H1 (cell line): ENCODE results near the gene EFHC1. TPM values are rescaled to one million over a fixed set of nuclear protein-coding genes. Genes with fewer than 3 reads are reported as not detected.

Source experiments
- CTCF ChIA-PET: fragments of 300-600 bp; sonication (Branson Sonifier 250); formaldehyde crosslinking; loops from one replicate; lab custom pipeline; 2021; ENCODE audit not compliant: partially characterized antibody; lab: Charles Lee
- POLR2A ChIA-PET: fragments of 300-600 bp; sonication (Branson Sonifier 250); formaldehyde crosslinking; loops from one replicate; lab custom pipeline; 2021; ENCODE audit warnings: inconsistent platforms; ENCODE audit not compliant: partially characterized antibody; lab: Charles Lee
- DNase-seq, 2 experiments: peaks; one replicate each; pipeline versions ENCODE4 v3.0.0 to v3.0.0-alpha.2; 2010 to 2022; ENCODE audit warnings: low spot score in 2 of 2, low read depth in 1 of 2, mixed read lengths in 1 of 2
- FAIRE-seq: peaks from 2 replicates; lab custom pipeline; 2011; peaks lifted over from hg19 to GRCh38; lab: Jason Lieb, UNC
- H2AFZ ChIP-seq: 2 replicates; pipeline ENCODE4 v1.8.1; 2012; ENCODE audit warnings: low read length, inconsistent platforms
- H2AK5ac ChIP-seq: 2 replicates; pipeline ENCODE4 v1.6.1; 2013; ENCODE audit warnings: low read depth, low read length
- H2BK120ac ChIP-seq: replicated peaks from 2 replicates; pipeline ENCODE3; 2013; ENCODE audit warnings: low read depth, low read length, inconsistent platforms
- H2BK12ac ChIP-seq: 2 replicates; pipeline ENCODE4 v1.6.1; 2013; ENCODE audit warnings: low read depth, low read length
- H2BK15ac ChIP-seq: 2 replicates; pipeline ENCODE4 v1.6.1; 2013; ENCODE audit warnings: low read length
- H2BK20ac ChIP-seq: 2 replicates; pipeline ENCODE4 v1.6.1; 2013; ENCODE audit warnings: low read length
- H2BK5ac ChIP-seq: 2 replicates; pipeline ENCODE4 v1.6.1; 2013; ENCODE audit warnings: low read depth, low read length
- H3K14ac ChIP-seq: 2 replicates; pipeline ENCODE4 v1.6.1; 2013; ENCODE audit warnings: inconsistent platforms; ENCODE audit not compliant: insufficient read length
- H3K18ac ChIP-seq: 2 replicates; pipeline ENCODE4 v1.6.1; 2013; ENCODE audit warnings: low read length; ENCODE audit errors: extremely low read depth
- H3K23ac ChIP-seq: 2 replicates; pipeline ENCODE4 v1.6.1; 2013; ENCODE audit warnings: inconsistent platforms; ENCODE audit not compliant: insufficient read length
- H3K23me2 ChIP-seq: 2 replicates; pipeline ENCODE4 v1.6.1; 2013; ENCODE audit warnings: low read depth, low read length
- H3K27ac ChIP-seq: 2 replicates; pipeline ENCODE4 v1.6.1; 2011; ENCODE audit warnings: low read depth, low read length, inconsistent platforms
- H3K27me3 ChIP-seq, 4 experiments: replicated peaks in 1 of 4; 1 replicate in 1 of 4; 2 replicates in 3 of 4; pipeline versions ENCODE4 v1.6.1 to v1.8.1; 2011 to 2013; ENCODE audit warnings: low read length in 3 of 4, mild to moderate bottlenecking in 3 of 4, inconsistent platforms in 2 of 4, mixed read lengths in 2 of 4, moderate library complexity in 1 of 4; ENCODE audit not compliant: control insufficient read depth in 3 of 4, insufficient read depth in 3 of 4; ENCODE audit errors: extremely low read depth in 1 of 4
- H3K36me3 ChIP-seq, 4 experiments: 2 replicates each; pipeline versions ENCODE4 v1.6.1 to v1.8.1; 2011 to 2013; ENCODE audit warnings: mild to moderate bottlenecking in 4 of 4, low read length in 3 of 4, moderate library complexity in 2 of 4, control low read depth in 1 of 4, inconsistent platforms in 1 of 4; ENCODE audit not compliant: insufficient read depth in 4 of 4, control insufficient read depth in 2 of 4
- H3K4ac ChIP-seq: replicated peaks from 2 replicates; pipeline ENCODE3; 2013; ENCODE audit warnings: low read length, low read depth, mixed read lengths, inconsistent platforms; ENCODE audit not compliant: insufficient read length
- H3K4me1 ChIP-seq, 4 experiments: replicated peaks in 1 of 4; 1 replicate in 1 of 4; 2 replicates in 3 of 4; pipeline versions ENCODE4 v1.6.1 to v1.8.1; 2011 to 2013; ENCODE audit warnings: low read length in 3 of 4, inconsistent platforms in 2 of 4, mixed read lengths in 1 of 4; ENCODE audit not compliant: insufficient read depth in 4 of 4, control insufficient read depth in 3 of 4
- H3K4me2 ChIP-seq, 2 experiments: 2 replicates each; pipeline versions ENCODE4 v1.6.1 to v1.8.1; 2011 to 2013; ENCODE audit warnings: low read depth in 2 of 2, low read length in 2 of 2, control low read depth in 1 of 2, inconsistent platforms in 1 of 2, mild to moderate bottlenecking in 1 of 2; ENCODE audit not compliant: insufficient read depth in 1 of 2
- H3K4me3 ChIP-seq, 4 experiments: fragments of 200-600, 300-600 bp in 1 of 4; sonication (generic), shearing (Covaris generic), sonication (Bioruptor Twin) in 1 of 4; 2 replicates each; pipeline versions ENCODE4 v1.5.1 to v1.8.1; 2011 to 2016; ENCODE audit warnings: low read length in 4 of 4, low read depth in 3 of 4, control low read depth in 2 of 4, inconsistent platforms in 2 of 4, mild to moderate bottlenecking in 2 of 4, mixed read lengths in 1 of 4, moderate library complexity in 1 of 4; ENCODE audit not compliant: insufficient read depth in 2 of 4; ENCODE audit errors: extremely low read depth in 1 of 4
- H3K56ac ChIP-seq: replicated peaks from 2 replicates; pipeline ENCODE3; 2013; ENCODE audit warnings: low read depth, mild to moderate bottlenecking, mixed read lengths, low read length, inconsistent platforms; ENCODE audit not compliant: insufficient read length
- H3K79me1 ChIP-seq: 2 replicates; pipeline ENCODE4 v1.6.1; 2013; ENCODE audit warnings: low read depth, low read length, control low read depth
- H3K79me2 ChIP-seq, 2 experiments: 2 replicates each; pipeline versions ENCODE4 v1.6.1 to v1.8.1; 2012 to 2013; ENCODE audit warnings: low read length in 2 of 2, mild to moderate bottlenecking in 2 of 2, inconsistent platforms in 1 of 2; ENCODE audit not compliant: insufficient read depth in 2 of 2, control insufficient read depth in 1 of 2
- H3K9ac ChIP-seq, 4 experiments: replicated peaks in 1 of 4; 1 replicate in 1 of 4; 2 replicates in 3 of 4; pipeline versions ENCODE4 v1.6.1 to v1.8.1; 2011 to 2013; ENCODE audit warnings: low read depth in 3 of 4, low read length in 3 of 4, control low read depth in 2 of 4, mild to moderate bottlenecking in 2 of 4, moderate library complexity in 2 of 4, inconsistent platforms in 1 of 4; ENCODE audit errors: extremely low read depth in 1 of 4
- H3K9me3 ChIP-seq, 2 experiments: 2 replicates each; pipeline versions ENCODE4 v1.6.1 to v1.8.1; 2012 to 2013; ENCODE audit warnings: mild to moderate bottlenecking in 2 of 2, moderate library complexity in 2 of 2, control low read depth in 1 of 2, inconsistent platforms in 1 of 2, low read depth in 1 of 2, low read length in 1 of 2, mixed read lengths in 1 of 2; ENCODE audit not compliant: insufficient read depth in 2 of 2
- H4K20me1 ChIP-seq, 2 experiments: replicated peaks in 1 of 2; 2 replicates each; pipeline versions ENCODE3 to v1.8.1; 2011 to 2013; ENCODE audit warnings: inconsistent platforms in 2 of 2, low read length in 2 of 2, mild to moderate bottlenecking in 1 of 2; ENCODE audit not compliant: insufficient read depth in 2 of 2, control insufficient read depth in 1 of 2
- H4K5ac ChIP-seq: 2 replicates; pipeline ENCODE4 v1.6.1; 2013; ENCODE audit warnings: low read length, low read depth, mixed read lengths, inconsistent platforms; ENCODE audit not compliant: insufficient read length
- H4K8ac ChIP-seq: 2 replicates; pipeline ENCODE4 v1.8.0; 2013; ENCODE audit warnings: mild to moderate bottlenecking, moderate library complexity, low read length, inconsistent platforms; ENCODE audit not compliant: insufficient read depth; ENCODE audit errors: extremely low read depth
- H4K91ac ChIP-seq: replicated peaks from 2 replicates; pipeline ENCODE3; 2013; ENCODE audit warnings: low read length, mixed read lengths, inconsistent platforms; ENCODE audit not compliant: insufficient read length
- BRCA1 ChIP-seq: IDR thresholded peaks from 2 replicates; pipeline ENCODE4 v1.6.1; 2012; ENCODE audit warnings: low read depth, low read length, improper control_type of control experiment
- CHD2 ChIP-seq: IDR thresholded peaks from 2 replicates; pipeline ENCODE4 v1.6.1; 2012; ENCODE audit warnings: low read length, improper control_type of control experiment
- CREB1 ChIP-seq: IDR thresholded peaks from 2 replicates; pipeline ENCODE4 v1.6.1; 2012; ENCODE audit warnings: inconsistent platforms
- E2F6 ChIP-seq: IDR thresholded peaks from 2 replicates; pipeline ENCODE4 v1.6.1; 2012; ENCODE audit warnings: inconsistent platforms
- KDM1A ChIP-seq: fragments of 200-600, 300-600 bp; sonication (generic); IDR thresholded peaks from 2 replicates; pipeline ENCODE4 v1.7.1; 2016; ENCODE audit warnings: mild to moderate bottlenecking, low read length, borderline replicate concordance
- POLR2AphosphoS5 ChIP-seq: IDR thresholded peaks from 2 replicates; pipeline ENCODE4 v1.6.1; 2011; ENCODE audit warnings: low read depth, low read length
- RXRA ChIP-seq: IDR thresholded peaks from 2 replicates; pipeline ENCODE4 v1.6.1; 2011; ENCODE audit warnings: low read depth, mild to moderate bottlenecking, low read length, moderate library complexity; ENCODE audit not compliant: insufficient read depth
- SAP30 ChIP-seq: fragments of 300-600 bp; sonication (generic); IDR thresholded peaks from 2 replicates; pipeline ENCODE4 v1.7.1; 2012; ENCODE audit warnings: low read length, moderate library complexity, mild to moderate bottlenecking, inconsistent platforms; ENCODE audit not compliant: insufficient read depth, insufficient replicate concordance
- SIN3A ChIP-seq, 2 experiments: IDR thresholded peaks in 1 of 2; conservative IDR thresholded peaks in 1 of 2; 2 replicates each; pipeline ENCODE4 v1.6.1; 2011 to 2012; ENCODE audit warnings: low read length in 2 of 2, improper control_type of control experiment in 1 of 2, low read depth in 1 of 2, mild to moderate bottlenecking in 1 of 2
- SIRT6 ChIP-seq: IDR thresholded peaks from one replicate; pipeline ENCODE4 v1.7.1; 2012; ENCODE audit warnings: low read length, inconsistent platforms
- TEAD4 ChIP-seq: IDR thresholded peaks from 2 replicates; pipeline ENCODE4 v1.6.1; 2012; ENCODE audit warnings: low read depth, low read length, inconsistent platforms, mixed read lengths
- YY1 ChIP-seq: IDR thresholded peaks from 2 replicates; pipeline ENCODE4 v1.6.1; 2011; ENCODE audit warnings: low read depth, mild to moderate bottlenecking, low read length
- WGBS, 2 experiments: shearing (Covaris generic) in 1 of 2; methylation state at CpG; one replicate each; pipeline versions ENCODE4 v1.1.6 to v1.1.7; 2013 to 2015; ENCODE audit warnings: low lambda C conversion rate in 2 of 2, mixed read lengths in 2 of 2, inconsistent platforms in 1 of 2, low coverage in 1 of 2, missing lambda C conversion rate in 1 of 2; ENCODE audit not compliant: insufficient replicate concordance in 2 of 2, insufficient coverage in 1 of 2, insufficient read length in 1 of 2; ENCODE audit errors: extremely low coverage in 1 of 2, missing lambda C conversion rate in 1 of 2; 5-methylcytosine and 5-hydroxymethylcytosine counted together
- polyA plus RNA-seq, 7 experiments: library from polyadenylated mRNA; depleted of rRNA in 3 of 7; stranded (reverse) in 5 of 7; unstranded in 2 of 7; fragments of >200 nt in 5 of 7; fragments of 200-250 nt in 2 of 7; gene quantifications; 1 replicate in 5 of 7; 2 replicates in 1 of 7; 4 replicates in 1 of 7; pipeline versions ENCODE4 v1.2.1 to v1.2.3, GENCODE V29; 2011 to 2013; ENCODE audit warnings: missing spikeins in 2 of 7, mixed read lengths in 2 of 7
- total RNA-seq: library from RNA; stranded (reverse); fragmentation: NEBNext Ultra II Directional; extraction: Animal tissue kit (Norgen Biotek cat#: 25700); gene quantifications from 2 replicates; pipeline ENCODE4 v1.2.1, GENCODE V29; 2021

EFHC1 gene
- total and polyA plus RNA-seq, 2 of the 8 experiments (the other 6 are each of a cell fraction or from before 2014, with no cell fraction given), result 10.5 to 16.4 TPM

GRCh38 chr6:52482903-52483670, 62.9 kb downstream of the EFHC1 start:
- no peak overlapping the region for H4K8ac ChIP-seq
- no peaks in the 10 kb centered on the region for H3K9me3 ChIP-seq
- no peak overlapping the region for H2BK12ac ChIP-seq
- no peak overlapping the region for H3K56ac ChIP-seq
- no peak overlapping the region for H3K4me2 ChIP-seq
- no peak overlapping the region for H2BK120ac ChIP-seq
- H4K5ac ChIP-seq, result no peak overlapping the region
- no peaks in the 10 kb centered on the region for H3K4me1 ChIP-seq
- H3K9ac ChIP-seq, result no peak overlapping the region
- H3K4ac ChIP-seq, result no peak overlapping the region
- H3K27ac ChIP-seq, result no peak overlapping the region
- ChIA-PET CTCF (interaction anchor here (0.7 to 1.1 kb wide), 2 partner anchors 21 to 149 kb away, joined by 3 read pairs; no protein-coding TSS in a partner anchor), POLR2A (interaction anchor here (1.1 kb wide), 1 partner anchor 10 kb away, joined by 3 read pairs; no protein-coding TSS in a partner anchor)
- no peaks in the 10 kb centered on the region for H3K27me3 ChIP-seq
- no peak overlapping the region for H3K18ac ChIP-seq
- FAIRE-seq, result no peak
- H2BK15ac ChIP-seq, result no peak overlapping the region
- no peak overlapping the region for H2AFZ ChIP-seq
- H4K91ac ChIP-seq, result no peak overlapping the region
- no peak overlapping the region for H3K23ac ChIP-seq
- H3K4me3 ChIP-seq, result no peak overlapping the region
- H3K23me2 ChIP-seq, result no peaks in the 10 kb centered on the region
- WGBS, 2 experiments, result 89% methylated on average over 7 of the region's 7 CpGs; no CpG with 5 or more reads in 1 of the 2 experiments
- no peak overlapping the region for H2BK20ac ChIP-seq
- no peaks in the 10 kb centered on the region for H4K20me1 ChIP-seq
- H2AK5ac ChIP-seq, result no peak overlapping the region
- H3K79me1 ChIP-seq, result no peaks in the 10 kb centered on the region
- no peak overlapping the region for H2BK5ac ChIP-seq
- H3K36me3 ChIP-seq, result no peaks in the 10 kb centered on the region
- no peaks in the 10 kb centered on the region for H3K79me2 ChIP-seq
- DNase-seq, result no peak
- H3K14ac ChIP-seq, result no peak overlapping the region
- TF ChIP-seq SAP30 (no peak), RXRA (no peak), KDM1A (no peak), SIN3A (conservative IDR thresholded peaks at IDR 0.05 in 1 of 2, IDR thresholded peaks at IDR 0.05 in 1 of 2; ENCODE audit: low read depth in 1 of 2, low read length in 2 of 2) (no peak), CHD2 (no peak), POLR2AphosphoS5 (no peak), SIRT6 (no peak), YY1 (no peak), CREB1 (no peak), E2F6 (no peak), BRCA1 (no peak), TEAD4 (no peak)
